ENCODE results near the gene TMEM201.

Gene TMEM201

GRCh38 chr1:9654834-9655723 lies 66.4 kb downstream of the TMEM201 start:
- DNase-seq = no peak

GRCh38 chr1:9655836-9656235 lies 67.1 kb downstream of the TMEM201 start:
- DNase-seq = no peak

- no peak for DNase-seq
Measured at GRCh38 chr1:9657521-9658032, 68.9 kb downstream of the TMEM201 start.

- no peak for DNase-seq
Measured at GRCh38 chr1:9658199-9658598, 69.5 kb downstream of the TMEM201 start.

GRCh38 chr1:9659328-9659727 lies 70.6 kb downstream of the TMEM201 start:
- DNase-seq = peak; percentile 32

GRCh38 chr1:9663257-9663656 lies 74.5 kb downstream of the TMEM201 start:
- no peak for DNase-seq

Measured in kidney glomerular epithelial cell (primary cell).